WERI-Rb-1 (cell line): ENCODE results near the gene GPR156.
"Not testable (repeated sequence)": the region's sequence is repeated elsewhere in the genome, so short reads cannot be mapped to it uniquely, and the experiment has no call there.

Experiments used
- DNase-seq: peaks from one replicate; pipeline ENCODE4 v3.0.0-alpha.2; 2020
- H3K27ac ChIP-seq: fragments of 250-450 bp; sonication (Bioruptor Pico); 2 replicates; pipeline ENCODE4 v1.5.1; 2020; ENCODE audit warnings: mild to moderate bottlenecking, moderate library complexity
- H3K27me3 ChIP-seq: fragments of 250-450 bp; sonication (Bioruptor Pico); 2 replicates; pipeline ENCODE4 v1.5.1; 2021; ENCODE audit warnings: mild to moderate bottlenecking, low read depth, moderate library complexity; ENCODE audit not compliant: insufficient read depth, severe bottlenecking
- H3K36me3 ChIP-seq: fragments of 250-450 bp; sonication (Bioruptor Pico); 2 replicates; pipeline ENCODE4 v1.5.1; 2020; ENCODE audit warnings: mild to moderate bottlenecking, moderate library complexity
- H3K4me3 ChIP-seq: 2 replicates; pipeline ENCODE4 v1.5.1; 2011; ENCODE audit warnings: low read depth, mild to moderate bottlenecking, control low read depth, low read length
- H3K9me3 ChIP-seq: fragments of 250-450 bp; sonication (Bioruptor Pico); 2 replicates; pipeline ENCODE4 v1.5.1; 2021; ENCODE audit warnings: mild to moderate bottlenecking, moderate library complexity; ENCODE audit not compliant: severe bottlenecking
- CTCF ChIP-seq: IDR thresholded peaks from 2 replicates; pipeline ENCODE4 v1.5.1; 2011; ENCODE audit warnings: low read depth, mild to moderate bottlenecking, control low read depth, inconsistent platforms, low read length

GPR156 gene

GRCh38 chr3:120284747-120285507 is at the start of gene GPR156:
TSS of gene GPR156 (minus strand) at chr3:120285222. CDS start at chr3:120244098, 41,124 bp downstream.
- H3K9me3 ChIP-seq: no peaks in the 10 kb centered on the region
- H3K36me3 ChIP-seq: no peaks in the 10 kb centered on the region
- H3K4me3 ChIP-seq: no peak within 1 kb of the TSS
- H3K27me3 ChIP-seq: no peaks in the 10 kb centered on the region
- TF ChIP-seq CTCF: no peak
- DNase-seq: no peak
- H3K27ac ChIP-seq: no peak within 1 kb of the TSS

- no peaks in the 10 kb centered on the region for H3K27me3 ChIP-seq
- no peak for TF ChIP-seq CTCF
- H3K4me3 ChIP-seq: no peak overlapping the region
- no peak overlapping the region for H3K27ac ChIP-seq
- DNase-seq: no peak
- no peaks in the 10 kb centered on the region for H3K9me3 ChIP-seq
- peaks cover 71% of the 10 kb centered on the region for H3K36me3 ChIP-seq
Observed at GRCh38 chr3:120332646-120333045, 47.6 kb upstream of the GPR156 start.

- Histone ChIP-seq H3K27ac (no peak overlapping the region), H3K36me3 (peaks cover 71% of the 10 kb centered on the region), H3K9me3 (no peaks in the 10 kb centered on the region), H3K27me3 (no peaks in the 10 kb centered on the region), H3K4me3 (no peak overlapping the region)
- no peak for DNase-seq
- TF ChIP-seq CTCF: no peak
Observed at GRCh38 chr3:120331076-120331475, 46.1 kb upstream of the GPR156 start.

- H3K9me3 ChIP-seq: no peaks in the 10 kb centered on the region
- H3K36me3 ChIP-seq: peaks cover 44% of the 10 kb centered on the region
- TF ChIP-seq CTCF: no peak
- DNase-seq: no peak
- no peak overlapping the region for H3K27ac ChIP-seq
- H3K27me3 ChIP-seq: no peaks in the 10 kb centered on the region
- no peak overlapping the region for H3K4me3 ChIP-seq
Observed at GRCh38 chr3:120326784-120327183, 41.8 kb upstream of the GPR156 start.

GRCh38 chr3:120324190-120324589 is 39.2 kb upstream of the GPR156 start:
- DNase-seq: no peak
- no peaks in the 10 kb centered on the region for H3K27me3 ChIP-seq
- peaks cover 25% of the 10 kb centered on the region for H3K36me3 ChIP-seq
- TF ChIP-seq CTCF: no peak
- no peak overlapping the region for H3K4me3 ChIP-seq
- no peak overlapping the region for H3K27ac ChIP-seq
- no peaks in the 10 kb centered on the region for H3K9me3 ChIP-seq

GRCh38 chr3:120323761-120324160 is 38.7 kb upstream of the GPR156 start:
- H3K36me3 ChIP-seq: peaks cover 24% of the 10 kb centered on the region
- not testable (repeated sequence) for H3K9me3 ChIP-seq, DNase-seq, H3K27ac ChIP-seq, H3K4me3 ChIP-seq, H3K27me3 ChIP-seq
